Measurements from ENCODE around the gene HOXC6.

HOXC6 gene

DNA sequence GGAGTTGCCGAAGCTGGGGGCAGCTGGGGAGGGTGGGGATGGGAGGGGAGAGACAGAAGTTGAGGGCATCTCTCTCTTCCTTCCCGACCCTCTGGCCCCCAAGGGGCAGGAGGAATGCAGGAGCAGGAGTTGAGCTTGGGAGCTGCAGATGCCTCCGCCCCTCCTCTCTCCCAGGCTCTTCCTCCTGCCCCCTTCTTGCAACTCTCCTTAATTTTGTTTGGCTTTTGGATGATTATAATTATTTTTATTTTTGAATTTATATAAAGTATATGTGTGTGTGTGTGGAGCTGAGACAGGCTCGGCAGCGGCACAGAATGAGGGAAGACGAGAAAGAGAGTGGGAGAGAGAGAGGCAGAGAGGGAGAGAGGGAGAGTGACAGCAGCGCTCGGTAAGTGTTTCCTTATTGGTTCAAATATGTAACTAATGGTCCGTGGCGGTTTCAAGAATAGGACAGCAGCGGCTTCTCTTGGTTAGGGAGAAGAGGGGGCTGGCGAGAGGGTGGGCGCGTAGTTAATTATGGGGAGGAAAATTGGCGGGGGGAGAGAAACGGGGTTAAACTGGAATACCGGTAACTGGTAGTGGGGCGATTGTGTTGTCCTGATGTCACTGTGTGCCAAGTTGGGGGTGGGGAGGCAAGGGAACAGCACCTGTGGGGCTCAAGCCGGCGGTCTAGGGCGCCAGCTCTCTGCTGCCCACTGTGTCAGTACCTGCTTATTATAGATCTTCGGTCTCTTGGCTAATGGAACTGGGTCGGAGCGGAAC, 11.0 kb upstream of the HOXC6 start (continued):
- TF ChIP-seq ZXDB (tag by site-specific recombination; IDR thresholded peaks at IDR 0.05) = peak; percentile 53
- peak; percentile 99 for TF ChIP-seq ZNF366 (tag by site-specific recombination; conservative IDR thresholded peaks at IDR 0.05)
- peak; percentile 48; the same call in 1 of the 2 replicates for TF ChIP-seq KLF8 (tag by site-specific recombination; IDR thresholded peaks at IDR 0.05)
- TF ChIP-seq ZNF324 (tag by site-specific recombination; IDR thresholded peaks at IDR 0.05) = 0 out of 2 replicates have a peak, but pooled peaks have one; percentile 14
- TF ChIP-seq, protein P1, sequence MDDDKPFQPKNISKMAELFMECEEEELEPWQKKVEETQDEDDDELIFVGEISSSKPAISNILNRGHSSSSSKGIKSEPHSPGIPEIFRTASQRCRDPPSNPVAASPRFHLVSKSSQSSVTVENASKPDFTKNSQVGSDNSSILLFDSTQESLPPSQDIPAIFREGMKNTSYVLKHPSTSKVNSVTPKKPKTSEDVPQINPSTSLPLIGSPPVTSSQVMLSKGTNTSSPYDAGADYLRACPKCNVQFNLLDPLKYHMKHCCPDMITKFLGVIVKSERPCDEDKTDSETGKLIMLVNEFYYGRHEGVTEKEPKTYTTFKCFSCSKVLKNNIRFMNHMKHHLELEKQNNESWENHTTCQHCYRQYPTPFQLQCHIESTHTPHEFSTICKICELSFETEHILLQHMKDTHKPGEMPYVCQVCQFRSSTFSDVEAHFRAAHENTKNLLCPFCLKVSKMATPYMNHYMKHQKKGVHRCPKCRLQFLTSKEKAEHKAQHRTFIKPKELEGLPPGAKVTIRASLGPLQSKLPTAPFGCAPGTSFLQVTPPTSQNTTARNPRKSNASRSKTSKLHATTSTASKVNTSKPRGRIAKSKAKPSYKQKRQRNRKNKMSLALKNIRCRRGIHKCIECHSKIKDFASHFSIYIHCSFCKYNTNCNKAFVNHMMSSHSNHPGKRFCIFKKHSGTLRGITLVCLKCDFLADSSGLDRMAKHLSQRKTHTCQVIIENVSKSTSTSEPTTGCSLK (tag by site-specific recombination; IDR thresholded peaks at IDR 0.05) = no peak
- TF ChIP-seq ZNF555 (tag by site-specific recombination; conservative IDR thresholded peaks at IDR 0.05) = no peak
- peak; percentile 98 for TF ChIP-seq PRDM1 (tag by site-specific recombination; IDR thresholded peaks at IDR 0.05)
- TF ChIP-seq ZNF18 (tag by site-specific recombination; IDR thresholded peaks at IDR 0.05) = no peak; the same call in 1 of the 2 replicates
- TF ChIP-seq ZNF335 (tag by site-specific recombination; conservative IDR thresholded peaks at IDR 0.05) = peak; percentile 60
- TF ChIP-seq ZNF174 (tag by site-specific recombination; IDR thresholded peaks at IDR 0.05) = no peak
- no peak for TF ChIP-seq ZBTB44 (tag by site-specific recombination; IDR thresholded peaks at IDR 0.05)
- peak; percentile 99 for TF ChIP-seq SCRT1 (tag by site-specific recombination; IDR thresholded peaks at IDR 0.05; ENCODE audit: borderline replicate concordance)
- no peak for TF ChIP-seq ZNF214 (tag by site-specific recombination; IDR thresholded peaks at IDR 0.05; ENCODE audit: borderline replicate concordance)
- TF ChIP-seq ZNF341 (tag by site-specific recombination; IDR thresholded peaks at IDR 0.05; ENCODE audit: low read depth) = peak; percentile 98
- TF ChIP-seq ZNF777 (tag by site-specific recombination; IDR thresholded peaks at IDR 0.05; ENCODE audit: borderline replicate concordance) = no peak
- no peak for TF ChIP-seq SP3 (tag by site-specific recombination; IDR thresholded peaks at IDR 0.05)
- TF ChIP-seq PRDM10 (tag by site-specific recombination; IDR thresholded peaks at IDR 0.05) = 0 out of 2 replicates have a peak, but pooled peaks have one; percentile 37
- peak; percentile 84 for TF ChIP-seq HIC1 (tag by site-specific recombination; IDR thresholded peaks at IDR 0.05)
- no peak for TF ChIP-seq ZNF626 (tag by site-specific recombination; IDR thresholded peaks at IDR 0.05)
- no peak for TF ChIP-seq ZNF621 (tag by site-specific recombination; IDR thresholded peaks at IDR 0.05)
- TF ChIP-seq ZNF548 (tag by site-specific recombination; IDR thresholded peaks at IDR 0.05) = no peak
- TF ChIP-seq ZNF791 (tag by site-specific recombination; IDR thresholded peaks at IDR 0.05) = no peak
- no peak for TF ChIP-seq BCL6B (tag by site-specific recombination; IDR thresholded peaks at IDR 0.05)
- TF ChIP-seq, protein P2, sequence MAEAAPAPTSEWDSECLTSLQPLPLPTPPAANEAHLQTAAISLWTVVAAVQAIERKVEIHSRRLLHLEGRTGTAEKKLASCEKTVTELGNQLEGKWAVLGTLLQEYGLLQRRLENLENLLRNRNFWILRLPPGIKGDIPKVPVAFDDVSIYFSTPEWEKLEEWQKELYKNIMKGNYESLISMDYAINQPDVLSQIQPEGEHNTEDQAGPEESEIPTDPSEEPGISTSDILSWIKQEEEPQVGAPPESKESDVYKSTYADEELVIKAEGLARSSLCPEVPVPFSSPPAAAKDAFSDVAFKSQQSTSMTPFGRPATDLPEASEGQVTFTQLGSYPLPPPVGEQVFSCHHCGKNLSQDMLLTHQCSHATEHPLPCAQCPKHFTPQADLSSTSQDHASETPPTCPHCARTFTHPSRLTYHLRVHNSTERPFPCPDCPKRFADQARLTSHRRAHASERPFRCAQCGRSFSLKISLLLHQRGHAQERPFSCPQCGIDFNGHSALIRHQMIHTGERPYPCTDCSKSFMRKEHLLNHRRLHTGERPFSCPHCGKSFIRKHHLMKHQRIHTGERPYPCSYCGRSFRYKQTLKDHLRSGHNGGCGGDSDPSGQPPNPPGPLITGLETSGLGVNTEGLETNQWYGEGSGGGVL (tag by site-specific recombination; IDR thresholded peaks at IDR 0.05) = peak; percentile 91
